ENCODE results near the gene MDGA2.

DNA sequence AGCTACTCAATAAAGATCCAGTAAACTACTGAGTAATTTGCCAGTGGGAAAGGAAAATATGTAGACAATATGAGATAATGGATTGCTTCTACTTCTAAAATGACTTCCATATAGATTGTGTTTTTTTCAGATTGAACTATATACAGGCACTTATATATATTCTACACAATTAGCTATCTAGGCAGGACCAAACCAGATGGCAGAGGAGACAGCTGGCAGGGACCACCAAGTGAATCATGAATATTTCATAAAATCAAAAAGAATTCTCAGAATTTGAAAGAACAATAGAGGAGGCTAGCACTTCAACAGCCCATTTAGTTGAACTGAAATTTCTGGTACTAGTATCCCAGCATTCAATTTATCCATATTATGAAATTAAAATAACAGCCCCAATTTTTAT lies 685.8 kb downstream of the MDGA2 start:
- TF ChIP-seq, protein P1, sequence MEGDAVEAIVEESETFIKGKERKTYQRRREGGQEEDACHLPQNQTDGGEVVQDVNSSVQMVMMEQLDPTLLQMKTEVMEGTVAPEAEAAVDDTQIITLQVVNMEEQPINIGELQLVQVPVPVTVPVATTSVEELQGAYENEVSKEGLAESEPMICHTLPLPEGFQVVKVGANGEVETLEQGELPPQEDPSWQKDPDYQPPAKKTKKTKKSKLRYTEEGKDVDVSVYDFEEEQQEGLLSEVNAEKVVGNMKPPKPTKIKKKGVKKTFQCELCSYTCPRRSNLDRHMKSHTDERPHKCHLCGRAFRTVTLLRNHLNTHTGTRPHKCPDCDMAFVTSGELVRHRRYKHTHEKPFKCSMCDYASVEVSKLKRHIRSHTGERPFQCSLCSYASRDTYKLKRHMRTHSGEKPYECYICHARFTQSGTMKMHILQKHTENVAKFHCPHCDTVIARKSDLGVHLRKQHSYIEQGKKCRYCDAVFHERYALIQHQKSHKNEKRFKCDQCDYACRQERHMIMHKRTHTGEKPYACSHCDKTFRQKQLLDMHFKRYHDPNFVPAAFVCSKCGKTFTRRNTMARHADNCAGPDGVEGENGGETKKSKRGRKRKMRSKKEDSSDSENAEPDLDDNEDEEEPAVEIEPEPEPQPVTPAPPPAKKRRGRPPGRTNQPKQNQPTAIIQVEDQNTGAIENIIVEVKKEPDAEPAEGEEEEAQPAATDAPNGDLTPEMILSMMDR (IDR thresholded peaks at IDR 0.05; ENCODE audit: borderline replicate concordance, extremely low read depth, low read length, poor library complexity, severe bottlenecking): no peak
- TF ChIP-seq EZH2 (IDR thresholded peaks at IDR 0.05; ENCODE audit: borderline replicate concordance, low read depth, low read length, severe bottlenecking): no peak
